GF-D8 (cell line): ENCODE data around the gene PRAMEF26.
"Not testable (repeated sequence)": the region's sequence is repeated elsewhere in the genome, so short reads cannot be mapped to it uniquely, and the experiment has no call there.

Experiments used
- DNase-seq: peaks from one replicate; lab custom pipeline; 2025; lab: John Stamatoyannopoulos, UW

PRAMEF26 gene

DNA sequence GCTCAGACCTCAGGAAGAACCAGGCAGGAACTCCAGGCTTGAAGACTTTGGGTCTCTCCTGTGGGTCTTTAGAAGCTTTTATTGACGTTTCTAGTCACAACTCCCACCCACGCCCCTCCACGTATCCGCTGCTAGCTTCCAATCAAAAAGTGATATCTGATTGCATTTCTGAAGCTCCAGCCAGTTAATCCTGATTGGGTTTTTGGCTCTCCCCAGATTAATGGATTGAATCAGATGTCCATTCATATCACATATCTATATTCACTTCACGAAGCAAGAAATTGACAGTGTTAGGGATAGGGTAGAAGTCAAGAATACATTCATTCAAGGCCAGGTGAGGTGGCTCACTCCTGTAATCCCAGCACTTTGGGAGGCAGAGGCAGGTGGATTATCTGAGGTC is at the start of gene PRAMEF26:
TSS of gene PRAMEF26 (minus strand) at position 101 of the 400 bp plus-strand sequence. CDS start 2,914 bp downstream, outside the sequence.
- DNase-seq = not testable (repeated sequence)

GRCh38 chr1:13201309-13201708 is 45.5 kb upstream of the PRAMEF26 start, which contains the start of gene PRAMEF13:
Gene PRAMEF13, minus strand, starts transcription at chr1:13201409. Its CDS starts 1,820 bp downstream, at chr1:13199589.
- not testable (repeated sequence) for DNase-seq

GRCh38 chr1:13171548-13171947 is 15.7 kb upstream of the PRAMEF26 start, which contains the start of gene PRAMEF9:
Gene PRAMEF9, plus strand, starts transcription at chr1:13171848. Its CDS starts 3,433 bp downstream, at chr1:13175281.
- not testable (repeated sequence) for DNase-seq

- DNase-seq = not testable (repeated sequence)
Measured at GRCh38 chr1:13165531-13165930, 9.7 kb upstream of the PRAMEF26 start, which contains the start of gene HNRNPCL4. Gene HNRNPCL4, minus strand, starts transcription at chr1:13165631. Its CDS starts 164 bp downstream, at chr1:13165467.

DNA sequence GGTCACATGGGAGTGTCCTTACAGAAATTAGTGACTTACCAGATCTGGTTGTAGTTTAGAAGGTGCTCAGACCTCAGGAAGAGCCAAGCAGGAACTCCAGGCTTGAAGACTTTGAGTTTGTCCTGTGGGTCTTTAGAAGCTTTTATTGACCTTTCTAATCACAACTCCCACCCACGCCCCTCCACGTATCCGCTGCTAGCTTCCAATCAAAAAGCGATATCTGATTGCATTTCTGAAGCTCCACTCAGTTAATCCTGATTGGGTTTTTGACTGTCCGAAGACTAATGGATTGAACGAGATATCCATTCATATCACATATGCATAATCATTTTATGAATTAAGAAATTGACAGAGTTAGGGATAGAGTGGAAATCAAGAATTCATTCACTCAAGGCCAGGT is 39.1 kb downstream of the PRAMEF26 start, which contains the start of gene HNRNPCL2:
TSS of gene HNRNPCL2 (minus strand) at position 101 of the 400 bp plus-strand sequence. CDS start 454 bp downstream, outside the sequence.
- DNase-seq = not testable (repeated sequence)
